Neural cell (in vitro differentiated cells): ENCODE results near the gene PANX1. TPM values are rescaled to one million over a fixed set of nuclear protein-coding genes. Genes with fewer than 3 reads are reported as not detected.

Experiments
- H2AFZ ChIP-seq: fragments of 200-600, 300-800 bp; sonication (generic), shearing (Covaris generic); 2 replicates; pipeline ENCODE4 v1.6.0; 2014; ENCODE audit warnings: low read depth, mild to moderate bottlenecking, antibody characterized with exemption, low read length, moderate library complexity
- H3F3A ChIP-seq: fragments of 200-600 bp; shearing (Covaris generic); 2 replicates; pipeline ENCODE4 v1.6.1; 2016; ENCODE audit warnings: mild to moderate bottlenecking, moderate library complexity, mixed read lengths, antibody characterized with exemption, low read length; ENCODE audit not compliant: insufficient read depth, poor library complexity, severe bottlenecking
- H3K27ac ChIP-seq: fragments of 200-600, 300-800 bp; sonication (generic), shearing (Covaris generic); 2 replicates; pipeline ENCODE4 v1.5.1; 2014; ENCODE audit warnings: mild to moderate bottlenecking, low read length, moderate library complexity
- H3K27me3 ChIP-seq: fragments of 300-800, 200-600 bp; sonication (generic), shearing (Covaris generic); 2 replicates; pipeline ENCODE4 v1.6.0; 2014; ENCODE audit warnings: mild to moderate bottlenecking, low read depth, low read length, moderate library complexity; ENCODE audit not compliant: insufficient read depth
- H3K36me3 ChIP-seq: fragments of 300-800, 200-600 bp; sonication (generic), shearing (Covaris generic); 2 replicates; pipeline ENCODE4 v1.5.1; 2014; ENCODE audit warnings: mild to moderate bottlenecking, antibody characterized with exemption, low read length, moderate library complexity; ENCODE audit not compliant: insufficient read depth
- H3K4me2 ChIP-seq: fragments of 300-800, 200-600 bp; sonication (generic), shearing (Covaris generic); 2 replicates; pipeline ENCODE4 v1.6.0; 2014; ENCODE audit warnings: mild to moderate bottlenecking, low read length
- H3K4me3 ChIP-seq: fragments of 300-800, 200-600 bp; sonication (generic), shearing (Covaris generic); 2 replicates; pipeline ENCODE4 v1.5.1; 2014; ENCODE audit warnings: mild to moderate bottlenecking, low read length, moderate library complexity
- H3K79me2 ChIP-seq: fragments of 200-600 bp; shearing (Covaris generic); replicated peaks from 2 replicates; pipeline ENCODE4 v1.6.0; 2014; ENCODE audit warnings: mild to moderate bottlenecking, low read length, moderate library complexity; ENCODE audit not compliant: insufficient read depth
- H3K9ac ChIP-seq: fragments of 300-800, 200-600 bp; sonication (generic), shearing (Covaris generic); 2 replicates; pipeline ENCODE4 v1.6.1; 2016; ENCODE audit warnings: mild to moderate bottlenecking, low read length, mixed read lengths
- H3K9me2 ChIP-seq: fragments of 200-600 bp; shearing (Covaris generic); 2 replicates; pipeline ENCODE4 v1.6.1; 2016; ENCODE audit warnings: mild to moderate bottlenecking, low read length, mixed read lengths; ENCODE audit not compliant: insufficient read depth
- H3K9me3 ChIP-seq: fragments of 200-600, 300-800 bp; sonication (generic), shearing (Covaris generic); 2 replicates; pipeline ENCODE4 v1.6.1; 2016; ENCODE audit warnings: mild to moderate bottlenecking, mixed run types, low read length, moderate library complexity, mixed read lengths
- H4K20me1 ChIP-seq: fragments of 200-600 bp; shearing (Covaris generic); 2 replicates; pipeline ENCODE4 v1.6.1; 2016; ENCODE audit warnings: mild to moderate bottlenecking, mixed run types; ENCODE audit not compliant: insufficient read depth
- CTCF ChIP-seq: fragments of 450-650 bp; IDR thresholded peaks from 2 replicates; pipeline ENCODE4 v1.5.1; 2014; ENCODE audit warnings: antibody characterized with exemption, mild to moderate bottlenecking, moderate library complexity; ENCODE audit not compliant: poor library complexity, severe bottlenecking
- EP300 ChIP-seq: fragments of 450-650 bp; conservative IDR thresholded peaks from 2 replicates; pipeline ENCODE4 v1.6.1; 2014; ENCODE audit warnings: antibody characterized with exemption, mild to moderate bottlenecking, moderate library complexity; ENCODE audit not compliant: poor library complexity, severe bottlenecking
- EZH2 ChIP-seq: fragments of 200-600, 300-800 bp; shearing (Covaris generic), sonication (generic); IDR thresholded peaks from 2 replicates; pipeline ENCODE4 v1.6.1; 2014; ENCODE audit warnings: antibody characterized with exemption, low read length, borderline replicate concordance, mild to moderate bottlenecking; ENCODE audit not compliant: insufficient read depth, poor library complexity, severe bottlenecking
- MXI1 ChIP-seq: fragments of 450-650 bp; conservative IDR thresholded peaks from 2 replicates; pipeline ENCODE4 v1.6.1; 2014; ENCODE audit warnings: antibody characterized with exemption, mild to moderate bottlenecking; ENCODE audit not compliant: poor library complexity, severe bottlenecking
- POLR2AphosphoS5 ChIP-seq: IDR thresholded peaks from 2 replicates; pipeline ENCODE4 v1.6.1; 2012
- RAD21 ChIP-seq: fragments of 450-650 bp; conservative IDR thresholded peaks from 2 replicates; pipeline ENCODE4 v1.6.1; 2014; ENCODE audit warnings: antibody characterized with exemption, mild to moderate bottlenecking, moderate library complexity
- SMC3 ChIP-seq: fragments of 450-650 bp; conservative IDR thresholded peaks from 2 replicates; pipeline ENCODE4 v1.6.1; 2014; ENCODE audit warnings: antibody characterized with exemption, mild to moderate bottlenecking, moderate library complexity; ENCODE audit not compliant: poor library complexity
- TAF1 ChIP-seq: IDR thresholded peaks from 2 replicates; pipeline ENCODE4 v1.6.1; 2012; ENCODE audit warnings: low read depth
- polyA plus RNA-seq: library from polyadenylated mRNA; depleted of rRNA; stranded (reverse); fragments of >200 nt; gene quantifications from 2 replicates; pipeline ENCODE4 v1.2.3, GENCODE V29; 2014
- TF ChIP-seq, protein P1 (sequence below): IDR thresholded peaks from 2 replicates; pipeline ENCODE4 v1.6.1; 2012; ENCODE audit warnings: borderline replicate concordance

The PANX1 gene
- polyA plus RNA-seq, 1 donor from 2014 or later = 48.0 TPM

DNA sequence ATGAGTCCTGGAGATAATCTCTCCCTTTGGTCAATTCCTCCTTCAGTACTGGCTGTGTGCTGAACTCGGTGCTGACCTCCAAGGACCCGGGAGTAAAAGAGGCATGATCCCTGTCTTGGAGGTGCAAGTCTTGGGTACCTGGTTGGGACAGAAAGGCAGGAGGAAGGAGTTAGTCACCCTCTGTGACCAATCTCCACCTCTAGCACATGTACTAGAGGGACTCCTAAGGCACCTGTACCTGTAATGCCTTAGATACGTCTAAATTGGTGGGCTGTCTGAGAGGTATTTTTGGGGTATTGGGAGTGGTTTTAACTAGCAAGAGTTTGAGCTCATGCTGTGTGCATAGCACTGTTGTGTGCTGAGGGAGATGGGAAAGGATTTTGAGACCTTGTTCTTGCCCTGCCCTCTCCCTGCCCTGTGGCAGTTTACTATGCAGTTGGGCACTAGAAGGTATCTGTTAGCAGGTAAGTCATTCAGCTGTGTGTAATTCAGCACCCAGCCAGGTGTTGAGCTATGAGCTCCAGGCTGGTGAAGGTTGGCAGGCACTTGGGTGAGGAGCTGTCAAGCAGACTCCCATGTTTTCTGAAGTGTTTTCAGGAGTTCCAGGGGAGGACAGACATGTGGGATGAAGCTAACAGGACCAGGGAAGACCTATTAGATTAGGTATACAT is 2.5 kb downstream of the PANX1 start:
- H3K9me3 ChIP-seq = no peaks in the 10 kb centered on the region
- H3K27me3 ChIP-seq = no peaks in the 10 kb centered on the region
- H3K4me3 ChIP-seq = peak overlapping the region; percentile 98
- peaks cover 11% of the 10 kb centered on the region for H4K20me1 ChIP-seq
- peaks cover 86% of the 10 kb centered on the region for H3K79me2 ChIP-seq
- H3K27ac ChIP-seq = no peak overlapping the region
- H3F3A ChIP-seq = no peaks in the 10 kb centered on the region
- TF ChIP-seq EZH2 (no peak), RAD21 (no peak), TAF1 (no peak)
- H3K4me2 ChIP-seq = peak overlapping the region; percentile 59
- no peaks in the 10 kb centered on the region for H3K9me2 ChIP-seq
- H2AFZ ChIP-seq = no peak overlapping the region
- no peaks in the 10 kb centered on the region for H3K36me3 ChIP-seq
- H3K9ac ChIP-seq = peak overlapping the region; percentile 97

DNA sequence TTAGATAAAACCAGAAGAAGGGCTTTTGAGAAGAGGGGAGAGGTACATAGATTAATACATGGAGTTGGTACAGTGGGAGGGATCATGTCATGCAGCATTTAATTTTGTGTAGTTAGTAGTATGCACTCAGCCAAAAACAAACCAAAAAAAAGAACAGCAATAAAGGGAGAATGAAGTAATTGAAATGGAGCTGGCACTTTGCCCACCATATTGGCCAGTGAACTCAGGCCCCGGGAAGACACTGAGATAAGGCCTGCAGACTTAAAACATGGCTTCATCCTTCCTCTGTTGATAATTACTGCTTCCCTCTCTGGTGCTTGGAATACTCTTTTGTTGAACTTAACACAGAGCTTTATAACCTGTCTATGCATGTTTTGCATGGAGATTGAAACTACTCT is 3.1 kb downstream of the PANX1 start:
- Histone ChIP-seq H3K27ac (no peak overlapping the region), H3K9ac (no peak overlapping the region), H3K9me2 (no peaks in the 10 kb centered on the region), H3K27me3 (no peaks in the 10 kb centered on the region), H3K4me3 (peak overlapping the region; percentile 98), H3K79me2 (peaks cover 88% of the 10 kb centered on the region), H4K20me1 (peaks cover 11% of the 10 kb centered on the region), H3K36me3 (no peaks in the 10 kb centered on the region), H2AFZ (no peak overlapping the region), H3K9me3 (no peaks in the 10 kb centered on the region), H3K4me2 (peak overlapping the region; percentile 59), H3F3A (no peaks in the 10 kb centered on the region)
- TF ChIP-seq SMC3 (no peak), TAF1 (no peak), EP300 (no peak)
- TF ChIP-seq, protein P1, sequence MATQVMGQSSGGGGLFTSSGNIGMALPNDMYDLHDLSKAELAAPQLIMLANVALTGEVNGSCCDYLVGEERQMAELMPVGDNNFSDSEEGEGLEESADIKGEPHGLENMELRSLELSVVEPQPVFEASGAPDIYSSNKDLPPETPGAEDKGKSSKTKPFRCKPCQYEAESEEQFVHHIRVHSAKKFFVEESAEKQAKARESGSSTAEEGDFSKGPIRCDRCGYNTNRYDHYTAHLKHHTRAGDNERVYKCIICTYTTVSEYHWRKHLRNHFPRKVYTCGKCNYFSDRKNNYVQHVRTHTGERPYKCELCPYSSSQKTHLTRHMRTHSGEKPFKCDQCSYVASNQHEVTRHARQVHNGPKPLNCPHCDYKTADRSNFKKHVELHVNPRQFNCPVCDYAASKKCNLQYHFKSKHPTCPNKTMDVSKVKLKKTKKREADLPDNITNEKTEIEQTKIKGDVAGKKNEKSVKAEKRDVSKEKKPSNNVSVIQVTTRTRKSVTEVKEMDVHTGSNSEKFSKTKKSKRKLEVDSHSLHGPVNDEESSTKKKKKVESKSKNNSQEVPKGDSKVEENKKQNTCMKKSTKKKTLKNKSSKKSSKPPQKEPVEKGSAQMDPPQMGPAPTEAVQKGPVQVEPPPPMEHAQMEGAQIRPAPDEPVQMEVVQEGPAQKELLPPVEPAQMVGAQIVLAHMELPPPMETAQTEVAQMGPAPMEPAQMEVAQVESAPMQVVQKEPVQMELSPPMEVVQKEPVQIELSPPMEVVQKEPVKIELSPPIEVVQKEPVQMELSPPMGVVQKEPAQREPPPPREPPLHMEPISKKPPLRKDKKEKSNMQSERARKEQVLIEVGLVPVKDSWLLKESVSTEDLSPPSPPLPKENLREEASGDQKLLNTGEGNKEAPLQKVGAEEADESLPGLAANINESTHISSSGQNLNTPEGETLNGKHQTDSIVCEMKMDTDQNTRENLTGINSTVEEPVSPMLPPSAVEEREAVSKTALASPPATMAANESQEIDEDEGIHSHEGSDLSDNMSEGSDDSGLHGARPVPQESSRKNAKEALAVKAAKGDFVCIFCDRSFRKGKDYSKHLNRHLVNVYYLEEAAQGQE = no peak

DNA sequence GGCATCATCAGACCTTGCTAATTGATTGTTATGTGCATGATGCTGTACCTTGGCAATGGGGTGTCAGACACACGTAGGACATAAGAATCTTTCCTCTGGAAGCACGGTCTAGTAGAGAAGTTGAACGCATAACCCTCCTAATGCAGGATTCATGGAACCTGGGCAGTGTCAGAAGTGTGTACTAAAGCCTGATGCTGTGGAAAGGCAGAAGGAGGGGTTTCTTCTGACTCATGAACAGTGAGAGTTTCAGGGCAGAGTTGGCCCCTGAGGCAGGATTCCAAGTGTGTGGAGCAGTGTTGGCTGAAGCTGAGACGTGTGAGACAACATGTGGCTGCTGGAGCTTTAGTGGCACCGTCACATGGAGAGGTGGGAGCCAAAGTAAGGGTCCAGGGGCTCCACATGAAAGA is 3.5 kb downstream of the PANX1 start:
- Histone ChIP-seq H3K9me3 (no peaks in the 10 kb centered on the region), H3F3A (no peaks in the 10 kb centered on the region), H3K27me3 (no peaks in the 10 kb centered on the region), H3K4me2 (peak overlapping the region; percentile 59), H3K9me2 (no peaks in the 10 kb centered on the region), H3K79me2 (peaks cover 87% of the 10 kb centered on the region), H3K36me3 (no peaks in the 10 kb centered on the region), H3K27ac (no peak overlapping the region), H2AFZ (no peak overlapping the region), H3K9ac (no peak overlapping the region), H3K4me3 (peak overlapping the region; percentile 98), H4K20me1 (peaks cover 11% of the 10 kb centered on the region)
- TF ChIP-seq, protein P1 = no peak
- no peak for TF ChIP-seq RAD21
- TF ChIP-seq EZH2 = no peak
- TF ChIP-seq MXI1 = no peak
- TF ChIP-seq POLR2AphosphoS5 = no peak
- no peak for TF ChIP-seq SMC3
- no peak for TF ChIP-seq CTCF
- no peak for TF ChIP-seq TAF1
- TF ChIP-seq EP300 = no peak
